Measurements from ENCODE around the gene TSPAN15.

- no peak for TF ChIP-seq CTCF (conservative IDR thresholded peaks at IDR 0.05; ENCODE audit: low read length)
- TF ChIP-seq EZH2phosphoT487 (IDR thresholded peaks at IDR 0.05; ENCODE audit: borderline replicate concordance, low read depth, low read length) = no peak
These were observed 24.9 kb upstream of the TSPAN15 start for GRCh38 chr10:69426376-69426727.
